VCaP (cell line): Measurements from ENCODE around the gene SHQ1.

Experiments
- H3K27ac ChIP-seq: fragments of 450-650 bp; 2 replicates; pipeline ENCODE4 v1.5.1; 2017
- CTCF ChIP-seq: fragments of 450-650 bp; conservative IDR thresholded peaks from 2 replicates; pipeline ENCODE4 v1.5.1; 2017; ENCODE audit warnings: mild to moderate bottlenecking, moderate library complexity

SHQ1 gene

GRCh38 chr3:72699631-72700030, 148.6 kb downstream of the SHQ1 start:
- TF ChIP-seq CTCF = no peak
- no peak overlapping the region for H3K27ac ChIP-seq
